Heart left ventricle (tissue), 16 donors: Measurements from ENCODE around the gene TBRG4. TPM values are rescaled to one million over a fixed set of nuclear protein-coding genes. Genes with fewer than 3 reads are reported as not detected.

ENCODE experiments used
- ATAC-seq, 4 donors: fragments of 200-7000 bp; cut with Tn5 transposase; one replicate each; pipeline ENCODE4 v1.9.1; 2020 to 2022; ENCODE audit warnings: moderate library complexity in 4 of 4, mild to moderate bottlenecking in 3 of 4, moderate number of reproducible peaks in 1 of 4
- DNase-seq, 5 donors: peaks; one replicate each; pipeline ENCODE4 v3.0.0-alpha.2; 2020
- H3K27ac ChIP-seq, 12 donors: fragments of 200-600 bp; sonication (generic) in 4 of 12; one replicate each; pipeline versions ENCODE4 v1.5.0 to v1.8.0; 2016 to 2022; ENCODE audit warnings: mild to moderate bottlenecking in 2 of 12
- H3K27me3 ChIP-seq, 9 donors: fragments of 200-600 bp; sonication (generic) in 2 of 9; one replicate each; pipeline versions ENCODE4 v1.5.1 to v1.8.0; 2016 to 2022; ENCODE audit warnings: mild to moderate bottlenecking in 3 of 9
- H3K36me3 ChIP-seq, 9 donors: fragments of 200-600 bp; sonication (generic) in 2 of 9; one replicate each; pipeline versions ENCODE4 v1.5.0 to v1.8.0; 2018 to 2022; ENCODE audit warnings: mild to moderate bottlenecking in 2 of 9
- H3K4me1 ChIP-seq, 12 donors: fragments of 200-600 bp; sonication (generic) in 4 of 12; one replicate each; pipeline versions ENCODE4 v1.5.0 to v1.8.0; 2016 to 2022; ENCODE audit warnings: mild to moderate bottlenecking in 3 of 12
- H3K4me3 ChIP-seq, 12 donors: fragments of 200-600 bp; sonication (generic) in 4 of 12; one replicate each; pipeline versions ENCODE4 v1.5.0 to v1.8.0; 2017 to 2022; ENCODE audit warnings: mild to moderate bottlenecking in 9 of 12, moderate library complexity in 4 of 12
- H3K9me3 ChIP-seq, 12 donors: fragments of 200-600 bp; sonication (generic) in 4 of 12; one replicate each; pipeline versions ENCODE4 v1.5.0 to v1.8.0; 2016 to 2022; ENCODE audit warnings: mild to moderate bottlenecking in 1 of 12
- POLR2A ChIP-seq, 2 donors: fragments of 450-650 bp; IDR thresholded peaks; one replicate each; pipeline ENCODE4 v1.6.1; 2017; ENCODE audit warnings: antibody characterized with exemption in 2 of 2, mild to moderate bottlenecking in 2 of 2, moderate library complexity in 2 of 2
- WGBS, 4 donors: extraction: QIAGEN DNeasy Blood & Tissue Kit in 2 of 4; methylation state at CpG; one replicate each; pipeline versions ENCODE4 v1.1.5 to v1.1.7; 2013 to 2018; 5-methylcytosine and 5-hydroxymethylcytosine counted together
- intact Hi-C, 10 donors: fragments of 100-400 bp; cut with DNase I; formaldehyde crosslinking; loops; one replicate each; pipeline versions ENCODE4 v1.11.1 to v1.14.2; 2022
- polyA plus RNA-seq, 2 donors: library from polyadenylated mRNA; stranded (reverse); fragments of 200-250 nt; gene quantifications; one replicate each; pipeline ENCODE4 v1.2.3, GENCODE V29; 2013
- total RNA-seq, 9 donors: library from RNA; depleted of rRNA in 2 of 9; stranded (reverse); fragments of >200 nt in 2 of 9; fragmentation: NEBNext Ultra II Directional in 3 of 9; extraction: Animal tissue kit (Norgen Biotek cat#: 25700) in 3 of 9; gene quantifications; one replicate each; pipeline versions ENCODE4 v1.1.0 to v1.2.4, GENCODE V29; 2016 to 2023
- TF ChIP-seq, protein P1 (sequence below), 12 donors: fragments of 200-600 bp; sonication (generic) in 4 of 12; IDR thresholded peaks; one replicate each; pipeline versions ENCODE4 v1.5.0 to v1.8.0; 2018 to 2022; ENCODE audit warnings: antibody characterized with exemption in 12 of 12, mild to moderate bottlenecking in 5 of 12
- donor health status: ischemic (EF 13 %, LVEDD 7.1; RV severe dilation, severe dysfunction).
- donor health status: healthy with polysubstance abuse.
- donor health status: DM: no; HTN: yes; CAD: no.
- donor health status: DM: no; HTN: no; CAD: no.
- donor health status: ischemic (EF 25% LVEDD 6.9; RV normal size, moderate dysfunction).
- donor health status: ischemic (EF 25% LVEDD 5.7; RV mildly dilated, moderate dysfunction).
- donor health status: healthy.
- donor health status: DM: yes; HTN: yes; CAD: no.
- donor health status: ischemic (EF 35%, LVEDD 5.7; RV mildly dilated, moderate dysfunction).
- donor health status: nonischemic (EF 11% LVEDD 7.7; RV severe dilation, severe dysfunction).
- donor health status: DM: yes; HTN: yes; CAD: no.
- donor health status: PGD.
- donor health status: ischemic (EF 29% LVEDD 5.4; RV normal size, mild dysfunction).
- donor health status: nonischemic (EF 23%, LVEDD 6.1; RV moderate dilation, normal function).

The TBRG4 gene
- total and polyA plus RNA-seq, 11 donors, result 58.0 to 125 (median 61.5) TPM

DNA sequence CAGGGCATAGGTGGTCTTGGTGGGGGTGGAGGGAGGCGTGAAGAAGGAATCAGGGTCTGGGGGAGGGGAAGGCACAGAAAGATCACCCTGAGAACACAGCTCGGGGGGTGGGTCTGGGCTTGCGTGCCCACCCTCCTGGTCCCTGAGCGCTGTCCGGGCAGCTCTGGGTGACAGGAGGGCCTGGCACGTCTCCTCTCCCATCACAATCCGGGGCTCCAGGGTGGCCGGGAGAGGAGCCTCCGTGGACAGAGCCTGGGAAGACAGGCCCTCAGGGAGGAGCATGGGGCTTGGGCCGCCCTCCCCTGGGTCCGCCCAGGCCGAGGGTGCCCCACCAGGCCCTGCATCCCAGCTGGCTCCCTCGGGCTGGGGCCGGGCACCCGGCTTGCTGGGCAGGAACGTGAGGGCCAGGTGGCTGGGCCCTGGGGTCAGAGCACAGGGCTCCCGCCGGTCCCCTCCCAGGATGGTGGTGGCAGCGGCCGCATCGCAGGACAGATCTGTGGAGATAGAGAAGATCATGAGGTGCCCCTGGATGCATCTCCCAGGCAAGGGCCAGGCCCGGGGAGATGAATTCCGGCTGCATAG, 25.8 kb downstream of the TBRG4 start:
- Histone ChIP-seq H3K27ac (no peak overlapping the region), H3K27me3 (peaks cover 0 to 19% (median 0%) of the 10 kb centered on the region in 9 donors), H3K4me3 (no peak overlapping the region), H3K9me3 (no peaks in the 10 kb centered on the region), H3K4me1 (peaks cover 0 to 26% (median 5%) of the 10 kb centered on the region in 12 donors), H3K36me3 (no peaks in the 10 kb centered on the region)
- DNase-seq (peak in 1 of 5 donors; percentile 14), ATAC-seq (no peak)
- TF ChIP-seq, protein P1, sequence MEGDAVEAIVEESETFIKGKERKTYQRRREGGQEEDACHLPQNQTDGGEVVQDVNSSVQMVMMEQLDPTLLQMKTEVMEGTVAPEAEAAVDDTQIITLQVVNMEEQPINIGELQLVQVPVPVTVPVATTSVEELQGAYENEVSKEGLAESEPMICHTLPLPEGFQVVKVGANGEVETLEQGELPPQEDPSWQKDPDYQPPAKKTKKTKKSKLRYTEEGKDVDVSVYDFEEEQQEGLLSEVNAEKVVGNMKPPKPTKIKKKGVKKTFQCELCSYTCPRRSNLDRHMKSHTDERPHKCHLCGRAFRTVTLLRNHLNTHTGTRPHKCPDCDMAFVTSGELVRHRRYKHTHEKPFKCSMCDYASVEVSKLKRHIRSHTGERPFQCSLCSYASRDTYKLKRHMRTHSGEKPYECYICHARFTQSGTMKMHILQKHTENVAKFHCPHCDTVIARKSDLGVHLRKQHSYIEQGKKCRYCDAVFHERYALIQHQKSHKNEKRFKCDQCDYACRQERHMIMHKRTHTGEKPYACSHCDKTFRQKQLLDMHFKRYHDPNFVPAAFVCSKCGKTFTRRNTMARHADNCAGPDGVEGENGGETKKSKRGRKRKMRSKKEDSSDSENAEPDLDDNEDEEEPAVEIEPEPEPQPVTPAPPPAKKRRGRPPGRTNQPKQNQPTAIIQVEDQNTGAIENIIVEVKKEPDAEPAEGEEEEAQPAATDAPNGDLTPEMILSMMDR (IDR thresholded peaks at IDR 0.05), result no peak
- TF ChIP-seq POLR2A (IDR thresholded peaks at IDR 0.05), result no peak
- intact Hi-C loops, result no loop called here
- 85 to 92% (median 90%) methylated on average over 14 to 23 of the region's 23 CpGs for WGBS, 4 donors

DNA sequence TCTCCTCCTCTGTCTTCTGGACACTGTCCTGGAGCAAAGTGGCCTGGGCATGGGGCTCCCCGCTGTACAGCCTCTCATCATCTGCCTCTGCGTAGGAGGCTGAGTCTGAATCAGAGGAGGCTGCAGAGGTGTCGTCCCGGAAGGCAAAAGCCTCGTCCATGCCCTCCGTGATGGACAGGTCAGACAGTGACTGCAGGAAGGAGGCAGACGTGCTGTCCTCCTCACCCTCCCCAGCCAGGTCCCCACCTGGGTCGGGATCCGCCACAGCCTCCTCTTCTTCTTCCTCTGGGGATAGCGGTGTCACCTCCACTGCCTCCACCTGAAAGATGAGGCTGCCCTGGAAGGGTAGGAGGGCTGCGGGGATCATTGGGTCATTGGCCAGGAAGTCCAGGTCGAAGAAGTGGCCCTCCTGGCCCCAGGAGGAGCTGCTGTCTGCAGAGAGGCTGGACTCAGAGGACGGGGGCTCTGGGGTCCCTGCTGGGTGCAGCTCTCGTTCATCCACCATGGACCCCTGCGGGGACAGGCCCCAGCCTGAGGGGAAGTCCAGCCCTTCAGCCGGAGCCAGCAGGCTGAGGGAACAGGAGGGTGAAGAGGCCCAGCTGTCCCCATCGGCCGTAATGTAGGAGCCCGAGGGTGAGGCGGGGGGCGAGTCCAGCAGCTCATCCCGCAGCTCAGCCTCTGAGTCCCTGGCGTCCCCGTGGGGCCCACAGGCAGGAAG, 26.4 kb downstream of the TBRG4 start:
- WGBS, 4 donors, result 77 to 83% (median 81%) methylated on average over 18 to 24 of the region's 24 CpGs
- Histone ChIP-seq H3K27me3 (peaks cover 0 to 19% (median 0%) of the 10 kb centered on the region in 9 donors), H3K9me3 (no peaks in the 10 kb centered on the region), H3K27ac (no peak overlapping the region), H3K36me3 (no peaks in the 10 kb centered on the region), H3K4me1 (peaks cover 0 to 26% (median 5%) of the 10 kb centered on the region in 12 donors), H3K4me3 (no peak overlapping the region)
- TF ChIP-seq POLR2A (IDR thresholded peaks at IDR 0.05), result no peak
- TF ChIP-seq, protein P1 (IDR thresholded peaks at IDR 0.05), result no peak
- DNase-seq (peak in 1 of 5 donors; percentile 18), ATAC-seq (no peak)
- intact Hi-C loops, result no loop called here

DNA sequence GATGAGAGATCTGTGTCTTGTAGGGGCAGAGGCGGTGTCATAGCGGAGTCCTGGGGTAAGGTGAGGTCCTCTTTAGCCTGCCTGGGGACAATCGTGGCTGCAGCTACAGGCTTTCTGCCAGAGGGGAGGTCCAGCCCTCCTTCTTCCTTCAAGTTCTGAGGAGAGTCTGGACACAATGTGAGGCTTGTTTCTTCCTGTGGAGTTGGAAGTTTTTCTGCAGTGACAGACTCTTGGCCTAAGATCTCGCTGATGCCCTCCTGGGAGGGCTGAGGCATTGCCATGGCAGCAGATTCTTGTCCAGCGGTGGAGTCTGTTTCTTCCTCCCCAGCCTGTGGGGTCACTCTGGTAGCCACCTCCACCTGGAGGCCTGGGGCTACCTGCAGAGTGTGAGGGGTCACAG, 27.2 kb downstream of the TBRG4 start:
- Histone ChIP-seq H3K9me3 (no peaks in the 10 kb centered on the region), H3K36me3 (no peaks in the 10 kb centered on the region), H3K4me3 (no peak overlapping the region), H3K27me3 (peaks cover 0 to 13% (median 0%) of the 10 kb centered on the region in 9 donors), H3K27ac (no peak overlapping the region), H3K4me1 (peaks cover 0 to 23% (median 3%) of the 10 kb centered on the region in 12 donors)
- no peak for TF ChIP-seq POLR2A (IDR thresholded peaks at IDR 0.05)
- TF ChIP-seq, protein P1 (IDR thresholded peaks at IDR 0.05), result no peak
- 45 to 71% (median 64%) methylated on average over 2 to 5 of the region's 5 CpGs for WGBS, 4 donors
- ATAC-seq (no peak), DNase-seq (peak in 1 of 5 donors; percentile 15)
- intact Hi-C loops, result no loop called here

DNA sequence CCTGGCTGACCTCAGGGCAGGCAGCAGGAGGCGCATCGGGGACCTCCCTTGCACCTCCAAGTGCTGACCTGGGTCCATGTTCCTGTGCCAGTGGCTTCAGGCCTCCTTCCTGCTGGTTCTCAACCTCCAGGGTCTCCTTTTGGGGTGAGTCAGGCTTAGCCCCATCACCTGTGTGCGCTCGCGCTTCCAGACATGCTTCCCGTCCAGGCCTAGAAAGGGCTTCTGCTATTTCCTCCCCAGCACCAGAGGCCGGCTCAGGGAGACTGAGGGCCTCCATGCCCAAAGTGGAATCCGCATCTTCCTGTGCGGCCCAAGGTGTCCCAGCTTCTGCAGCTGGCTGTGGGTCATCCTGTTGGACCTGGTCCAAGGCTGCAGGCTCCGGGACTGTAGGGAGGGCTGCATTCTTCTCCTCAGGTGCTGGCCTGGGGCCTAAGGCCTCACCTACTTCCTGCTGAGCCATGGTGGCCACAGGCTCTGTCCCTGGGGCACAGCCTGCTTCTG, 28.6 kb downstream of the TBRG4 start:
- Histone ChIP-seq H3K27ac (no peak overlapping the region), H3K4me3 (no peak overlapping the region), H3K9me3 (no peaks in the 10 kb centered on the region), H3K4me1 (peaks cover 0 to 9% (median 0%) of the 10 kb centered on the region in 12 donors), H3K36me3 (peaks cover 0 to 1% (median 0%) of the 10 kb centered on the region in 9 donors), H3K27me3 (no peaks in the 10 kb centered on the region)
- TF ChIP-seq, protein P1 (IDR thresholded peaks at IDR 0.05), result no peak
- TF ChIP-seq POLR2A (IDR thresholded peaks at IDR 0.05), result no peak
- intact Hi-C loops, result no loop called here
- DNase-seq (no peak), ATAC-seq (no peak)
- 62 to 83% (median 68%) methylated on average over 6 to 10 of the region's 10 CpGs for WGBS, 4 donors
